Subcutaneous adipose tissue (tissue), 4 donors: ENCODE results near the gene KATNA1. TPM values are rescaled to one million over a fixed set of nuclear protein-coding genes. Genes with fewer than 3 reads are reported as not detected.

Experiments
- CTCF ChIP-seq: fragments of 450-650 bp; IDR thresholded peaks from one replicate; pipeline ENCODE4 v1.5.1; 2016; ENCODE audit warnings: low read depth, mild to moderate bottlenecking, control low read depth, antibody characterized with exemption, moderate library complexity
- total RNA-seq, 4 donors: library from RNA; depleted of rRNA; stranded (reverse); fragments of >200 nt; gene quantifications; one replicate each; pipeline ENCODE4 v1.1.0, GENCODE V29; 2016

KATNA1 gene
- total RNA-seq, 4 donors from 2014 or later: 15.3 to 25.4 (median 18.9) TPM

- no peak for TF ChIP-seq CTCF
These were observed 32.7 kb upstream of the KATNA1 start for GRCh38 chr6:149681209-149681608.

- TF ChIP-seq CTCF: no peak
These were observed 32.0 kb upstream of the KATNA1 start for GRCh38 chr6:149680503-149680902.

- no peak for TF ChIP-seq CTCF
These were observed 11.5 kb upstream of the KATNA1 start for GRCh38 chr6:149660028-149660427.

- no peak for TF ChIP-seq CTCF
These were observed 8.9 kb upstream of the KATNA1 start for GRCh38 chr6:149657441-149657840.

- TF ChIP-seq CTCF: no peak
These were observed 2.5 kb upstream of the KATNA1 start for GRCh38 chr6:149651056-149651455.

- no peak for TF ChIP-seq CTCF
These were observed 1.9 kb downstream of the KATNA1 start for GRCh38 chr6:149646599-149646998.

- TF ChIP-seq CTCF: no peak
These were observed 5.5 kb downstream of the KATNA1 start for GRCh38 chr6:149642829-149643580.
